HepG2 (cell line): ENCODE measurements around the gene RNF25. TPM values are rescaled to one million over a fixed set of nuclear protein-coding genes. Genes with fewer than 3 reads are reported as not detected.

Experiments
- ATAD3A ChIP-seq: sonication (generic); formaldehyde crosslinking; IDR thresholded peaks from 2 replicates; pipeline ENCODE4 v1.4.0; 2020; ENCODE audit warnings: missing genetic modification reagents
- BORCS8-MEF2B ChIP-seq: sonication (generic); formaldehyde crosslinking; IDR thresholded peaks from 2 replicates; pipeline ENCODE4 v1.8.0; 2022; ENCODE audit warnings: mild to moderate bottlenecking, missing genetic modification reagents
- CC2D1A ChIP-seq: sonication (generic); formaldehyde crosslinking; IDR thresholded peaks from 2 replicates; pipeline ENCODE4 v1.8.1; 2023; ENCODE audit warnings: mild to moderate bottlenecking, missing genetic modification reagents
- FOXP1 ChIP-seq, 2 experiments: fragments of 450-650 bp in 1 of 2; IDR thresholded peaks; 2 replicates each; pipeline ENCODE4 v1.6.1; 2017 to 2018; ENCODE audit warnings: antibody characterized with exemption in 1 of 2
- JARID2 ChIP-seq: sonication (generic); formaldehyde crosslinking; IDR thresholded peaks from 2 replicates; pipeline ENCODE4 v1.8.1; 2023; ENCODE audit warnings: missing genetic modification reagents, inconsistent platforms; ENCODE audit not compliant: insufficient replicate concordance
- KDM2A ChIP-seq: sonication (generic); formaldehyde crosslinking; IDR thresholded peaks from 2 replicates; pipeline ENCODE4 v1.4.0; 2020; ENCODE audit warnings: low read depth, missing genetic modification reagents, borderline replicate concordance
- KLF11 ChIP-seq: IDR thresholded peaks from 2 replicates; pipeline ENCODE4 v1.6.1; 2016; ENCODE audit warnings: missing compliant biosample characterization
- KLF12 ChIP-seq: sonication (generic); formaldehyde crosslinking; IDR thresholded peaks from 2 replicates; pipeline ENCODE4 v1.4.0; 2020; ENCODE audit warnings: missing genetic modification reagents, borderline replicate concordance
- MBD4 ChIP-seq: IDR thresholded peaks from 2 replicates; pipeline ENCODE4 v1.6.1; 2012; ENCODE audit warnings: low read length, inconsistent platforms, borderline replicate concordance
- MLX ChIP-seq: IDR thresholded peaks from 2 replicates; pipeline ENCODE4 v1.6.1; 2016
- PPARG ChIP-seq: conservative IDR thresholded peaks from 2 replicates; pipeline ENCODE4 v1.6.1; 2016; ENCODE audit warnings: missing biosample characterization, missing genetic modification reagents
- RFX5 ChIP-seq: IDR thresholded peaks from 2 replicates; pipeline ENCODE4 v1.6.1; 2011; ENCODE audit warnings: low read depth, low read length, improper control_type of control experiment
- SALL2 ChIP-seq: sonication (generic); formaldehyde crosslinking; IDR thresholded peaks from 2 replicates; pipeline ENCODE4 v1.8.1; 2023; ENCODE audit warnings: mild to moderate bottlenecking, missing genetic modification reagents, inconsistent platforms
- SRY ChIP-seq: sonication (generic); formaldehyde crosslinking; IDR thresholded peaks from 2 replicates; pipeline ENCODE4 v1.8.0; 2022; ENCODE audit warnings: mild to moderate bottlenecking, missing genetic modification reagents
- TAF1 ChIP-seq: sonication (generic); formaldehyde crosslinking; IDR thresholded peaks from 2 replicates; pipeline ENCODE4 v1.4.0; 2020; ENCODE audit warnings: missing genetic modification reagents
- THYN1 ChIP-seq: sonication (generic); formaldehyde crosslinking; IDR thresholded peaks from 2 replicates; pipeline ENCODE4 v1.8.1; 2023; ENCODE audit warnings: low read depth, mild to moderate bottlenecking, moderate library complexity, missing genetic modification reagents, borderline replicate concordance
- ZBTB38 ChIP-seq: sonication (generic); formaldehyde crosslinking; IDR thresholded peaks from 2 replicates; pipeline ENCODE4 v1.5.1; 2020; ENCODE audit warnings: mild to moderate bottlenecking, missing genetic modification reagents
- ZFP36L1 ChIP-seq: sonication (generic); formaldehyde crosslinking; IDR thresholded peaks from 2 replicates; pipeline ENCODE4 v1.8.0; 2022; ENCODE audit warnings: mild to moderate bottlenecking, missing genetic modification reagents, moderate library complexity
- ZKSCAN8 ChIP-seq: IDR thresholded peaks from 2 replicates; pipeline ENCODE4 v1.6.1; 2016; ENCODE audit warnings: borderline replicate concordance, missing genetic modification reagents, missing compliant biosample characterization
- ZNF121 ChIP-seq: sonication (generic); formaldehyde crosslinking; IDR thresholded peaks from 2 replicates; pipeline ENCODE4 v1.5.0; 2020; ENCODE audit warnings: mild to moderate bottlenecking, missing genetic modification reagents
- ZNF143 ChIP-seq: sonication (generic); formaldehyde crosslinking; IDR thresholded peaks from 2 replicates; pipeline ENCODE4 v1.4.0; 2020; ENCODE audit warnings: missing genetic modification reagents
- ZNF263 ChIP-seq: sonication (generic); formaldehyde crosslinking; IDR thresholded peaks from 2 replicates; pipeline ENCODE4 v1.4.0; 2020; ENCODE audit warnings: missing genetic modification reagents
- ZNF746 ChIP-seq: sonication (generic); formaldehyde crosslinking; IDR thresholded peaks from 2 replicates; pipeline ENCODE4 v1.8.0; 2022; ENCODE audit warnings: mild to moderate bottlenecking, missing genetic modification reagents
- ZNF792 ChIP-seq: IDR thresholded peaks from 2 replicates; pipeline ENCODE4 v1.6.1; 2016
- ZSCAN22 ChIP-seq: sonication (generic); formaldehyde crosslinking; IDR thresholded peaks from 2 replicates; pipeline ENCODE4 v1.4.0; 2020; ENCODE audit warnings: mild to moderate bottlenecking, missing genetic modification reagents
- ZZZ3 ChIP-seq: sonication (generic); formaldehyde crosslinking; IDR thresholded peaks from 2 replicates; pipeline ENCODE4 v1.4.0; 2020; ENCODE audit warnings: missing genetic modification reagents, mild to moderate bottlenecking, borderline replicate concordance
- polyA plus RNA-seq, 8 experiments: library from polyadenylated mRNA; depleted of rRNA in 3 of 8; stranded (reverse) in 7 of 8; unstranded in 1 of 8; fragments of >200 nt; fragmentation: Illumina TruSeq in 4 of 8; extraction: Trizol in 4 of 8; gene quantifications; 2 replicates each; pipeline versions ENCODE4 v1.2.1 to v1.2.3, GENCODE V29; 2011 to 2016; ENCODE audit warnings: low read depth in 4 of 8, missing spikeins in 1 of 8, mixed read lengths in 1 of 8; ENCODE audit not compliant: insufficient read depth in 1 of 8
- total RNA-seq, 5 experiments: library from RNA; depleted of rRNA; stranded (reverse); fragments of >200 nt; fragmentation: Illumina TruSeq; extraction: Trizol; gene quantifications; 2 replicates each; pipeline ENCODE4 v1.2.3, GENCODE V29; 2016; ENCODE audit warnings: low read depth in 1 of 5
- TF ChIP-seq, protein P1 (sequence below): sonication (generic); formaldehyde crosslinking; IDR thresholded peaks from 2 replicates; pipeline ENCODE4 v1.4.0; 2020; ENCODE audit warnings: missing genetic modification reagents
- TF ChIP-seq, protein P2 (sequence below): sonication (generic); formaldehyde crosslinking; IDR thresholded peaks from 2 replicates; pipeline ENCODE4 v1.5.0; 2020; ENCODE audit warnings: missing genetic modification reagents, mild to moderate bottlenecking, borderline replicate concordance

RNF25 gene
- total and polyA plus RNA-seq, 2 of the 13 experiments (the other 11 are each of a cell fraction or from before 2014, with no cell fraction given) = 37.0 to 87.6 TPM

- TF ChIP-seq ZZZ3 (CRISPR knock-in tag) = peak; percentile 85; the same call in 1 of the 2 replicates
- peak; percentile 65 for TF ChIP-seq JARID2 (CRISPR knock-in tag)
- 0 out of 2 replicates have a peak, but pooled peaks have one; percentile 57 for TF ChIP-seq SRY
- TF ChIP-seq ZNF143 = peak; percentile 95
- 0 out of 2 replicates have a peak, but pooled peaks have one; percentile 72 for TF ChIP-seq ZNF746
- peak; percentile 78 for TF ChIP-seq ZBTB38
- TF ChIP-seq ZKSCAN8 = peak; percentile 55; the same call in 1 of the 2 replicates
- peak; percentile 13; the same call in 1 of the 2 replicates for TF ChIP-seq KLF12 (CRISPR knock-in tag)
- TF ChIP-seq, protein P1, sequence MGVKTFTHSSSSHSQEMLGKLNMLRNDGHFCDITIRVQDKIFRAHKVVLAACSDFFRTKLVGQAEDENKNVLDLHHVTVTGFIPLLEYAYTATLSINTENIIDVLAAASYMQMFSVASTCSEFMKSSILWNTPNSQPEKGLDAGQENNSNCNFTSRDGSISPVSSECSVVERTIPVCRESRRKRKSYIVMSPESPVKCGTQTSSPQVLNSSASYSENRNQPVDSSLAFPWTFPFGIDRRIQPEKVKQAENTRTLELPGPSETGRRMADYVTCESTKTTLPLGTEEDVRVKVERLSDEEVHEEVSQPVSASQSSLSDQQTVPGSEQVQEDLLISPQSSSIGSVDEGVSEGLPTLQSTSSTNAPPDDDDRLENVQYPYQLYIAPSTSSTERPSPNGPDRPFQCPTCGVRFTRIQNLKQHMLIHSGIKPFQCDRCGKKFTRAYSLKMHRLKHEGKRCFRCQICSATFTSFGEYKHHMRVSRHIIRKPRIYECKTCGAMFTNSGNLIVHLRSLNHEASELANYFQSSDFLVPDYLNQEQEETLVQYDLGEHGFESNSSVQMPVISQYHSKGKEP = 0 out of 2 replicates have a peak, but pooled peaks have one; percentile 69
- no peak for TF ChIP-seq MBD4
- peak; percentile 80; the same call in 1 of the 2 replicates for TF ChIP-seq ZNF121
- peak; percentile 16; the same call in 1 of the 2 replicates for TF ChIP-seq CC2D1A (CRISPR knock-in tag)
- no peak; the same call in 1 of the 2 replicates for TF ChIP-seq KLF11 (CRISPR knock-in tag)
- TF ChIP-seq PPARG (CRISPR knock-in tag) = peak; percentile 30; the same call in 1 of the 2 replicates
- TF ChIP-seq FOXP1 (IDR thresholded peaks at IDR 0.05) = no peak
- TF ChIP-seq FOXP1 (CRISPR knock-in tag; IDR thresholded peaks at IDR 0.05) = 0 out of 2 replicates have a peak, but pooled peaks have one; percentile 17
- TF ChIP-seq ZFP36L1 (CRISPR knock-in tag) = no peak
- TF ChIP-seq TAF1 (CRISPR knock-in tag) = peak; percentile 69; the same call in 1 of the 2 replicates
- no peak for TF ChIP-seq ATAD3A (CRISPR knock-in tag)
- TF ChIP-seq ZSCAN22 (CRISPR knock-in tag) = 0 out of 2 replicates have a peak, but pooled peaks have one; percentile 26
- peak; percentile 28; the same call in 1 of the 2 replicates for TF ChIP-seq ZNF263
- peak; percentile 98 for TF ChIP-seq KDM2A
- peak; percentile 83 for TF ChIP-seq ZNF792 (CRISPR knock-in tag)
- TF ChIP-seq MLX (CRISPR knock-in tag) = peak; percentile 56; the same call in 1 of the 2 replicates
- TF ChIP-seq, protein P2, sequence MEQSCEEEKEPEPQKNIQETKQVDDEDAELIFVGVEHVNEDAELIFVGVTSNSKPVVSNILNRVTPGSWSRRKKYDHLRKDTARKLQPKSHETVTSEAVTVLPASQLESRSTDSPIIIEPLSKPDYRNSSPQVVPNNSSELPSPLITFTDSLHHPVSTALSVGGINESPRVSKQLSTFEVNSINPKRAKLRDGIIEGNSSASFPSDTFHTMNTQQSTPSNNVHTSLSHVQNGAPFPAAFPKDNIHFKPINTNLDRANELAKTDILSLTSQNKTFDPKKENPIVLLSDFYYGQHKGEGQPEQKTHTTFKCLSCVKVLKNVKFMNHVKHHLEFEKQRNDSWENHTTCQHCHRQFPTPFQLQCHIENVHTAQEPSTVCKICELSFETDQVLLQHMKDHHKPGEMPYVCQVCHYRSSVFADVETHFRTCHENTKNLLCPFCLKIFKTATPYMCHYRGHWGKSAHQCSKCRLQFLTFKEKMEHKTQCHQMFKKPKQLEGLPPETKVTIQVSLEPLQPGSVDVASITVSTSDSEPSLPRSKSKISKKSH = peak; percentile 95
- peak; percentile 77 for TF ChIP-seq RFX5
- peak; percentile 85; the same call in 1 of the 2 replicates for TF ChIP-seq THYN1 (CRISPR knock-in tag)
- TF ChIP-seq SALL2 (CRISPR knock-in tag) = peak; percentile 92; the same call in 1 of the 2 replicates
- peak; percentile 90 for TF ChIP-seq BORCS8-MEF2B
These were observed 39.1 kb upstream of the RNF25 start, which contains the start of gene TTLL4 (continued) for GRCh38 chr2:218710687-218711549.
